ENCODE results near the gene TERB1. TPM values are rescaled to one million over a fixed set of nuclear protein-coding genes. Genes with fewer than 3 reads are reported as not detected.

The TERB1 gene
- total RNA-seq, 1 donor from 2014 or later: not detected

DNA sequence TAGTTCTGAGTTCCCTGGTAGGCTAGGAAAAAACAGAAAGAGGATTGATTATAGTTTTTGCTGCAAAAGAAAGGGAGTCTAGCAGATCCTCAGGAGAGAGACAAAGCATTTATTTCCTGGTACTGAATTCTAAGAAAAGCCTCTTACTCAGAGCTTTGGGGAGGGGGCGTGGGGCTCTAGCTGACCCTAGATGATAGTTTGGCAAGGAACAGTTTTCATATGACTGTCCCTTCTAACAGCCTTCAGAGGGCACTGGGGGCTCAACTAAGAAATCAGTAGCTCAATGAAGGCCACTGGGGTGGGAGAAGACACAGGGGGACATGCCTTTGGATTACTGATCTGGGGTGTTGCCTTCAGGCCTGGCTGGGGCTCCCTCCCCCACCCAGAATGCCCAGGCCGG, 46.8 kb upstream of the TERB1 start:
- no peak overlapping the region for H3K4me3 Mint-ChIP-seq (ENCODE audit: unreplicated experiment)
- DNase-seq (ENCODE audit: low spot score): no peak
- peaks cover 3% of the 10 kb centered on the region for H3K36me3 Mint-ChIP-seq (ENCODE audit: low read depth)
- no peaks in the 10 kb centered on the region for H3K9me3 Mint-ChIP-seq (ENCODE audit: low read depth)
- peaks cover 21% of the 10 kb centered on the region for H3K27me3 Mint-ChIP-seq (ENCODE audit: low read depth)
- TF ChIP-seq, protein P1, sequence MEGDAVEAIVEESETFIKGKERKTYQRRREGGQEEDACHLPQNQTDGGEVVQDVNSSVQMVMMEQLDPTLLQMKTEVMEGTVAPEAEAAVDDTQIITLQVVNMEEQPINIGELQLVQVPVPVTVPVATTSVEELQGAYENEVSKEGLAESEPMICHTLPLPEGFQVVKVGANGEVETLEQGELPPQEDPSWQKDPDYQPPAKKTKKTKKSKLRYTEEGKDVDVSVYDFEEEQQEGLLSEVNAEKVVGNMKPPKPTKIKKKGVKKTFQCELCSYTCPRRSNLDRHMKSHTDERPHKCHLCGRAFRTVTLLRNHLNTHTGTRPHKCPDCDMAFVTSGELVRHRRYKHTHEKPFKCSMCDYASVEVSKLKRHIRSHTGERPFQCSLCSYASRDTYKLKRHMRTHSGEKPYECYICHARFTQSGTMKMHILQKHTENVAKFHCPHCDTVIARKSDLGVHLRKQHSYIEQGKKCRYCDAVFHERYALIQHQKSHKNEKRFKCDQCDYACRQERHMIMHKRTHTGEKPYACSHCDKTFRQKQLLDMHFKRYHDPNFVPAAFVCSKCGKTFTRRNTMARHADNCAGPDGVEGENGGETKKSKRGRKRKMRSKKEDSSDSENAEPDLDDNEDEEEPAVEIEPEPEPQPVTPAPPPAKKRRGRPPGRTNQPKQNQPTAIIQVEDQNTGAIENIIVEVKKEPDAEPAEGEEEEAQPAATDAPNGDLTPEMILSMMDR (IDR thresholded peaks at IDR 0.05): no peak
- H3K4me1 Mint-ChIP-seq (ENCODE audit: low read depth): peaks cover 19% of the 10 kb centered on the region
- H3K27ac Mint-ChIP-seq (ENCODE audit: unreplicated experiment): no peak overlapping the region

DNA sequence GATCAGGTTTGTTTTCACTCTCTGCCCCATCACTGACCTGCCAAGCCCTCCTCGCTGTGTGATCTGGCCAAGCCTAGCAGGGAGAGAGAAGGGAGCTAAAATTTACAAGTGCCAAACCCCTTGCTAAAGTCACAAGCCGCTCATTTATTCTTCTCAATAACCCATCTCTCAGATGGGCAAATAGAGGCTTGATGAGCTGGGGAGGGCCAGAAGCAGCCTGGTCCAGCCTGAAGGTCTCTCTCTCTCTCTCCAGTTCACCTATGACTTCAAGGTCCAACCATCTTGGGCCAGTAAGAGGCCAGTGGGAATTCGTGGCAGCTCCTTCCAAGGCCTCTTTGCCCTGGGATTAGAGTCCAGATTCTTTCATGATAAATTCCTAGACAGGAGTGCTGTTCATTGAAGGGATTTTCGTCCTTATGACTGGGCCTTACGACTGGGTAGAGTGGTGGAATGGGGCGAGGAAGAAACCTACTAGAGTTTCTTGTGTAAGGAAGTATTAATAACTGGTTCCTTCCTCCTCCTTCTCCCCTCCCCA, 46.2 kb upstream of the TERB1 start:
- TF ChIP-seq, protein P1 (IDR thresholded peaks at IDR 0.05): no peak
- Mint-ChIP-seq H3K36me3 (ENCODE audit: low read depth) (peaks cover 6% of the 10 kb centered on the region), H3K4me3 (ENCODE audit: unreplicated experiment) (no peak overlapping the region), H3K27me3 (ENCODE audit: low read depth) (peaks cover 24% of the 10 kb centered on the region), H3K9me3 (ENCODE audit: low read depth) (no peaks in the 10 kb centered on the region), H3K27ac (ENCODE audit: unreplicated experiment) (no peak overlapping the region), H3K4me1 (ENCODE audit: low read depth) (peaks cover 25% of the 10 kb centered on the region)
- peak; percentile 2 for DNase-seq (ENCODE audit: low spot score)

DNA sequence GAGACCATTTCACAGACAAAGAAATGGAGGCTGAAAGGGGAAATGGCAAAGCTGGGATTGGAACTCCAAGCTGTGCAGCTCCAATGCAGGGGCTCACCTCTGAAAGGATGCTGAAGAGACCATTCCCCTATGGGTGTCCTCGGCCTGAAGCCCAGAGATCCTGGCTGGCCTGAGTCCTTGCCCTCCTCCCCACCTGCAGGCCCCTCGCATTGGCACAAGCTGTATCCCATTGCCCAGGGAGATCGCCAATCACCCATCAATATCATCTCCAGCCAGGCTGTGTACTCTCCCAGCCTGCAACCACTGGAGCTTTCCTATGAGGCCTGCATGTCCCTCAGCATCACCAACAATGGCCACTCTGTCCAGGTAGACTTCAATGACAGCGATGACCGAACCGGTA, 45.4 kb upstream of the TERB1 start:
- Mint-ChIP-seq H3K27me3 (ENCODE audit: low read depth) (peaks cover 24% of the 10 kb centered on the region), H3K4me1 (ENCODE audit: low read depth) (peaks cover 25% of the 10 kb centered on the region), H3K4me3 (ENCODE audit: unreplicated experiment) (no peak overlapping the region), H3K9me3 (ENCODE audit: low read depth) (no peaks in the 10 kb centered on the region), H3K36me3 (ENCODE audit: low read depth) (peaks cover 6% of the 10 kb centered on the region), H3K27ac (ENCODE audit: unreplicated experiment) (no peak overlapping the region)
- TF ChIP-seq, protein P1 (IDR thresholded peaks at IDR 0.05): no peak
- no peak for DNase-seq (ENCODE audit: low spot score)

DNA sequence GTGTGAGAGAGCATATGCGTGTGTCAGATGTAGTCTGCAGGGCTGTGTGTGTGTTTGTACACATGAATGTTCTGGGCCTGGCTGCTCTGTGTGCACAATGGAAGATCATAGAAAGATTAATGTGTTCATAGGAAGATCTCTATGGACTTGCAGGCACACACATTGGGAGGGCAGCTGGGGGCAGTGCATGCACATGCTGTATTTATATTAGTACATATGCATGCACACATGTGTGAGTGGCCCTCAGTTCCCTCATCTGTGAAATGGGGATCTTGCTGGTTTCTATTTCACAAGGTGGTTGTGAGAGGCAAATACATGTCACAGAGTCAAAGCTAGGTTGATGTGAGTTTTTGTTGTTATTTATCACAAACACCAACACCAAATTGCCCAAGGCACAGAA, 44.9 kb upstream of the TERB1 start:
- peaks cover 6% of the 10 kb centered on the region for H3K36me3 Mint-ChIP-seq (ENCODE audit: low read depth)
- no peak for DNase-seq (ENCODE audit: low spot score)
- TF ChIP-seq, protein P1 (IDR thresholded peaks at IDR 0.05): no peak
- no peaks in the 10 kb centered on the region for H3K9me3 Mint-ChIP-seq (ENCODE audit: low read depth)
- no peak overlapping the region for H3K4me3 Mint-ChIP-seq (ENCODE audit: unreplicated experiment)
- no peak overlapping the region for H3K27ac Mint-ChIP-seq (ENCODE audit: unreplicated experiment)
- H3K27me3 Mint-ChIP-seq (ENCODE audit: low read depth): peaks cover 24% of the 10 kb centered on the region
- H3K4me1 Mint-ChIP-seq (ENCODE audit: low read depth): peaks cover 25% of the 10 kb centered on the region

DNA sequence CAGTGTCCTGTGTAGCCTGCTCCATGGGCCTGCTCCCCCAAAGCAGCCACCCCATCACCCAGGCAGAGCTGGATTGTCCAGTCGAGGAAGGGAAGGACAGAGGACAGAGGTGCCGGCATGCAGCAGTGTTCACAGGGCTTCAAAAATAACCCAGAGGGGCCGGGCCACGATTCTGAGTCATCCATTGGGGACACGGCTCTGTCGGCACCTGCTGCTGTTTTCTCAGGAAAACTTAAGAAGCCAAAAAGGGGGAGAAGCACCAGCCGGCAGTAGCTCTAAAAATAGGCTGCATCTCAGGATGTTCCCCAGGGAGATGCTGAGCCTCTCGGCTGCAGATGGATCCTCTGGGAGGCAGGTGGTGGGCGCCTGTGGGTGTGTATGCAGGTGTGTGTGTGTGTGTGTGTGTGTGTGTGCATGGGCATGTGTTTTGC, 44.4 kb upstream of the TERB1 start:
- TF ChIP-seq, protein P1 (IDR thresholded peaks at IDR 0.05): no peak
- Mint-ChIP-seq H3K9me3 (ENCODE audit: low read depth) (no peaks in the 10 kb centered on the region), H3K27me3 (ENCODE audit: low read depth) (peaks cover 22% of the 10 kb centered on the region), H3K4me3 (ENCODE audit: unreplicated experiment) (no peak overlapping the region), H3K36me3 (ENCODE audit: low read depth) (peaks cover 6% of the 10 kb centered on the region), H3K27ac (ENCODE audit: unreplicated experiment) (no peak overlapping the region), H3K4me1 (ENCODE audit: low read depth) (peaks cover 25% of the 10 kb centered on the region)
- no peak for DNase-seq (ENCODE audit: low spot score)
